GM13976 (cell line): ENCODE data around the gene NEDD8.
"Not testable (repeated sequence)": the region's sequence is repeated elsewhere in the genome, so short reads cannot be mapped to it uniquely, and the experiment has no call there.

Experiments
- DNase-seq: peaks from one replicate; pipeline ENCODE4 v3.0.0; 2012; ENCODE audit warnings: low spot score
- CTCF ChIP-seq: IDR thresholded peaks from 2 replicates; pipeline ENCODE4 v1.5.1; 2012; ENCODE audit warnings: borderline replicate concordance, mild to moderate bottlenecking; ENCODE audit not compliant: insufficient read depth; ENCODE audit errors: extremely low read depth, missing control alignments, control extremely low read depth
- in situ Hi-C: fragments of 300-500 bp; cut with MboI; formaldehyde crosslinking; loops from one replicate; pipeline ENCODE4 v1.12.0; 2022; ENCODE audit warnings: low sequenced_read_pairs, mixed read lengths, inconsistent platforms; ENCODE audit not compliant: unreplicated experiment

Gene NEDD8

GRCh38 chr14:24249230-24250021 lies 17.3 kb upstream of the NEDD8 start:
- in situ Hi-C loops, result loop anchor here (5.0 kb wide), 1 partner anchor 38 kb away; no protein-coding TSS in a partner anchor
- no peak for TF ChIP-seq CTCF
- DNase-seq, result no peak

- in situ Hi-C loops, result loop anchor here (5.0 kb wide), 1 partner anchor 40 kb away; no protein-coding TSS in a partner anchor
- no peak for DNase-seq
- TF ChIP-seq CTCF, result no peak
These were observed 15.3 kb upstream of the NEDD8 start for GRCh38 chr14:24247422-24247821.

GRCh38 chr14:24246765-24247212 lies 14.6 kb upstream of the NEDD8 start:
- TF ChIP-seq CTCF, result no peak
- in situ Hi-C loops, result loop anchor here (5.0 kb wide), 1 partner anchor 41 kb away; no protein-coding TSS in a partner anchor
- DNase-seq, result peak; percentile 71

GRCh38 chr14:24245350-24245749 lies 13.2 kb upstream of the NEDD8 start:
- in situ Hi-C loops, result loop anchor here (5.0 kb wide), 1 partner anchor 42 kb away; no protein-coding TSS in a partner anchor
- not testable (repeated sequence) for DNase-seq

GRCh38 chr14:24243336-24243836 lies 11.2 kb upstream of the NEDD8 start:
- TF ChIP-seq CTCF, result no peak
- in situ Hi-C loops, result no loop called here

GRCh38 chr14:24241829-24242443 lies 9.8 kb upstream of the NEDD8 start:
- in situ Hi-C loops, result no loop called here
- TF ChIP-seq CTCF, result no peak
- peak; percentile 97 for DNase-seq

More at GRCh38 chr14:24243336-24243836, 11.2 kb upstream of the NEDD8 start:
- DNase-seq, result no peak

GRCh38 chr14:24240110-24240918 lies 8.1 kb upstream of the NEDD8 start:
- in situ Hi-C loops, result no loop called here
- no peak for TF ChIP-seq CTCF

More at GRCh38 chr14:24240110-24240918, 8.1 kb upstream of the NEDD8 start:
- DNase-seq, result no peak
